Activated T-cell treated with anti-CD3 and anti-CD28 coated beads for 1 hour (primary cell): ENCODE data around the gene FFAR2.

Experiments used
- DNase-seq: peaks from one replicate; pipeline ENCODE4 v3.0.0-alpha.2; 2020; ENCODE audit warnings: low read depth

Gene FFAR2

GRCh38 chr19:35488677-35489076 is 40.6 kb downstream of the FFAR2 start:
- no peak for DNase-seq

GRCh38 chr19:35490364-35490763 is 42.3 kb downstream of the FFAR2 start, which contains the start of gene KRTDAP:
TSS of gene KRTDAP (minus strand) at chr19:35490464. CDS start at chr19:35490442, 22 bp downstream.
- no peak for DNase-seq

GRCh38 chr19:35491836-35492360 is 43.8 kb downstream of the FFAR2 start:
- no peak for DNase-seq

DNA sequence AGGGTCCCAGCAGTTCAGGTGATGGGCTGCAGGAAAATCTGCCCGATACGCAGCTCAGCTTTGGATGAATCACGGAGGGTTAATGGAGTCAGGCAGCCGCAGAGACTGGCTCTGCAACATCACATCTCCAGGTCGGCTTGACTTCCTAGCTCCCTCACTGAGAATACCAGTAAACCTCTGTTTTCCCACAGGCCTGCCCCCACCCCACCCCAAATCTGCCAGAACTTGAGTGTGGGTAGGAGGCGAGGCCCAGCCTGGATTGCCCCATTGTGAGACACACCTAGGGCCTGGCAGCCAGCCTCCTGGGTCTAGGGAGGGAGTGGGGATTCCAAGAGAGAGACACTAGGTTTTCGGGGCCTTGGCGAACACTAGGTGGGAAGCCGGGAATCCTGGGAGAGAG is 45.9 kb downstream of the FFAR2 start:
- no peak for DNase-seq

- DNase-seq = peak; percentile 57
Measured at GRCh38 chr19:35495107-35496064, 47.3 kb downstream of the FFAR2 start.

- no peak for DNase-seq
Measured at GRCh38 chr19:35497406-35497805, 49.3 kb downstream of the FFAR2 start.

DNA sequence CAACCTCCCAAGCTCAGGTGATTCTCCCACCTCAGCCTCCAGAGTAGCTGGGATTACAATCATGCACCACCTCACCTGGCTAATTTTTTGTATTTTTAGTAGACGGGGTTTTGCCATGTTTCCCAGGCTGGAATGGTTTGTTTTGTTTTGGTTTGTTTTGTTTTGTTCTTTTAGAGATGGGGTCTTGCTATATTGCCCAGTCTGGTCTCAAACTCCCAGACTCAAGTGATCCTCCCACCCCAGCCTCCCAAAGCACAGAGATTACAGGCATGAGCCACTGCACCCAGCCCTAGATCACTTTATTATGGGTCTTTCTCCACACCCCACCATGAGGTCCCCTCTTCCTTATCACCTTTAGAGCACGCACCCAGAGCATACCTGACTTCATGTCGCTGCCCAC is 50.2 kb downstream of the FFAR2 start:
- DNase-seq = no peak

DNA sequence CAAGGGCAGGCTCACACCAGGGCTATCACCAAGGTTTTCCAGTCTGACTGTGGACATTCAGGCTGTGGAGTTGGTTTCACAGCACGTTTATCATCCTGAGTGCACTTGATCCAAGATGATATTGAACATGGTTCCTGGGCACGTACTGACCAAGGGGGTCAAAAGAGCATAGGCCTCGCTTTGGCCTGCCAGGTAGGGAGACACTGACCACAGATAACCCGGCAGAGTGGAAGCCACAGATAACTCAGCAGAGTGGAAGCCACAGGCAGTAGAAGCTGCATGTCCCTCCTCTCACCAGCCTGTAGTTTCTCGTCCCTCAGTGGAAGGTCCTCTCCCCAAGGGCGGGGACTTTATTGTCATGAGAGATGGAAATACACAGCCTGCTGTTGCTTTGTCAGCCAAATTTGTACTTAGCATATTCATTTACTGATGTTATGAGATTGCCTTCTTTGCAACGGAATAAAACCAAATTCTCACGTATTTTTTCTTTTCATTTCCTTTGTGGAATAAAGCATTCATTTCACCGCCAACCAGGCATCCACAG is 51.0 kb downstream of the FFAR2 start:
- DNase-seq = no peak

GRCh38 chr19:35500611-35501010 is 52.6 kb downstream of the FFAR2 start:
- no peak for DNase-seq
